CD1c-positive myeloid dendritic cell (primary cell): ENCODE data around the gene COL5A1.

Source experiments
- DNase-seq: peaks from one replicate; pipeline ENCODE4 v3.0.0-alpha.2; 2016; ENCODE audit errors: extremely low spot score

COL5A1 gene

GRCh38 chr9:134740071-134740470, 98.5 kb downstream of the COL5A1 start:
- no peak for DNase-seq

GRCh38 chr9:134741846-134742245, 100.2 kb downstream of the COL5A1 start:
- no peak for DNase-seq

GRCh38 chr9:134742822-134743535, 101.4 kb downstream of the COL5A1 start:
- no peak for DNase-seq

GRCh38 chr9:134743853-134744252, 102.2 kb downstream of the COL5A1 start:
- DNase-seq = no peak

- no peak for DNase-seq
These were observed 103.0 kb downstream of the COL5A1 start for GRCh38 chr9:134744385-134745295.

- no peak for DNase-seq
These were observed 106.4 kb downstream of the COL5A1 start for GRCh38 chr9:134747951-134748489.

- DNase-seq = no peak
These were observed 107.0 kb downstream of the COL5A1 start for GRCh38 chr9:134748591-134748990.

- DNase-seq = no peak
These were observed 109.0 kb downstream of the COL5A1 start for GRCh38 chr9:134750450-134751155.

- DNase-seq = no peak
These were observed 110.0 kb downstream of the COL5A1 start for GRCh38 chr9:134751622-134752021.

- DNase-seq = no peak
These were observed 111.0 kb downstream of the COL5A1 start for GRCh38 chr9:134752471-134753168.

- DNase-seq = no peak
These were observed 111.6 kb downstream of the COL5A1 start for GRCh38 chr9:134753191-134753590.

- DNase-seq = no peak
These were observed 113.8 kb downstream of the COL5A1 start for GRCh38 chr9:134755221-134755907.

GRCh38 chr9:134756098-134756497, 114.5 kb downstream of the COL5A1 start:
- no peak for DNase-seq

- DNase-seq = no peak
These were observed 115.8 kb downstream of the COL5A1 start for GRCh38 chr9:134757216-134757975.

GRCh38 chr9:134758949-134759607, 117.5 kb downstream of the COL5A1 start:
- DNase-seq = no peak

- no peak for DNase-seq
These were observed 118.3 kb downstream of the COL5A1 start for GRCh38 chr9:134759913-134760312.

- DNase-seq = no peak
These were observed 119.3 kb downstream of the COL5A1 start for GRCh38 chr9:134760750-134761420.

- DNase-seq = no peak
These were observed 123.1 kb downstream of the COL5A1 start for GRCh38 chr9:134764473-134765269.
